Natural killer cell (primary cell): Measurements from ENCODE around the gene DUOXA1. TPM values are rescaled to one million over a fixed set of nuclear protein-coding genes. Genes with fewer than 3 reads are reported as not detected.

ENCODE experiments used
- ATAC-seq, 3 donors: fragments of 150-1000 bp in 2 of 3; fragments of 200-7000 bp in 1 of 3; cut with Tn5 transposase; 1 replicate in 1 of 3; 2 replicates in 2 of 3; pipeline ENCODE4 v1.10.0; 2021; ENCODE audit warnings: mild to moderate bottlenecking in 2 of 3, moderate library complexity in 2 of 3
- DNase-seq, 2 donors: peaks; one replicate each; pipeline versions ENCODE4 v3.0.0 to v3.0.0-alpha.2; 2013 to 2021; ENCODE audit warnings: mixed read lengths in 1 of 2
- H3K27ac ChIP-seq: one replicate; pipeline ENCODE4 v1.5.1; 2013; ENCODE audit warnings: mild to moderate bottlenecking, low read length
- H3K27me3 ChIP-seq: one replicate; pipeline ENCODE4 v1.6.1; 2013; ENCODE audit warnings: low read length; ENCODE audit not compliant: control insufficient read depth, insufficient read depth
- H3K36me3 ChIP-seq: one replicate; pipeline ENCODE4 v1.6.1; 2013; ENCODE audit warnings: low read length; ENCODE audit not compliant: control insufficient read depth, insufficient read depth
- H3K4me1 ChIP-seq: one replicate; pipeline ENCODE4 v1.6.1; 2013; ENCODE audit warnings: low read length; ENCODE audit not compliant: control insufficient read depth, insufficient read depth
- H3K4me3 ChIP-seq: one replicate; pipeline ENCODE4 v1.5.1; 2013; ENCODE audit warnings: low read length
- H3K9me3 ChIP-seq: one replicate; pipeline ENCODE4 v1.6.1; 2013; ENCODE audit warnings: low read length; ENCODE audit not compliant: control insufficient read depth, insufficient read depth
- H3K27ac Mint-ChIP-seq, 2 donors: one replicate each; pipeline ENCODE4 v1.8.0; 2022; ENCODE audit warnings: mild to moderate bottlenecking in 2 of 2, mixed read lengths in 2 of 2, moderate library complexity in 1 of 2
- H3K27me3 Mint-ChIP-seq, 2 donors: one replicate each; pipeline ENCODE4 v1.8.0; 2022; ENCODE audit warnings: low read depth in 2 of 2, mixed read lengths in 2 of 2
- H3K36me3 Mint-ChIP-seq: one replicate; pipeline ENCODE4 v1.8.0; 2022; ENCODE audit warnings: mixed read lengths
- H3K4me1 Mint-ChIP-seq, 2 donors: one replicate each; pipeline ENCODE4 v1.8.0; 2022; ENCODE audit warnings: mixed read lengths in 2 of 2
- H3K4me3 Mint-ChIP-seq: one replicate; pipeline ENCODE4 v1.8.0; 2022; ENCODE audit warnings: mild to moderate bottlenecking, moderate library complexity, mixed read lengths
- H3K9me3 Mint-ChIP-seq, 2 donors: one replicate each; pipeline ENCODE4 v1.8.0; 2022; ENCODE audit warnings: mixed read lengths in 2 of 2
- CTCF ChIP-seq: fragments of 200-600 bp; IDR thresholded peaks from one replicate; pipeline ENCODE4 v1.8.0; 2022; ENCODE audit warnings: antibody characterized with exemption
- WGBS: methylation state at CpG from one replicate; pipeline ENCODE4 v1.1.7; 2013; ENCODE audit warnings: missing lambda C conversion rate; ENCODE audit not compliant: insufficient coverage; 5-methylcytosine and 5-hydroxymethylcytosine counted together
- intact Hi-C: fragments of 100-400 bp; cut with micrococcal nuclease; formaldehyde crosslinking; loops from one replicate; pipeline ENCODE4 v1.14.2; 2022
- total RNA-seq, 4 donors: library from RNA; stranded (reverse); fragments of 120-200 nt in 1 of 4; gene quantifications; one replicate each; pipeline versions ENCODE4 v1.2.3 to v1.2.4, GENCODE V29; 2013 to 2022

The DUOXA1 gene
- total RNA-seq, 3 donors from 2014 or later (not counting 1 experiment from before 2014, with no cell fraction given): 0.39 to 0.40 TPM; not detected in 1

- H3K27ac Mint-ChIP-seq: no peak overlapping the region
- TF ChIP-seq CTCF: no peak
Observed at GRCh38 chr15:45091576-45091975, 38.1 kb downstream of the DUOXA1 start.

GRCh38 chr15:45091161-45091560 is 38.5 kb downstream of the DUOXA1 start:
- H3K36me3 ChIP-seq: no peaks in the 10 kb centered on the region
- H3K27ac Mint-ChIP-seq: no peak overlapping the region
- TF ChIP-seq CTCF: no peak
- peaks cover 16 to 46% of the 10 kb centered on the region in 2 donors for H3K27me3 Mint-ChIP-seq
- H3K36me3 Mint-ChIP-seq: no peaks in the 10 kb centered on the region
- DNase-seq: no peak
- no peaks in the 10 kb centered on the region for H3K4me1 ChIP-seq
- no peaks in the 10 kb centered on the region for H3K9me3 Mint-ChIP-seq
- 63% methylated on average over 7 of the region's 7 CpGs for WGBS
- no peaks in the 10 kb centered on the region for H3K4me1 Mint-ChIP-seq
- H3K4me3 ChIP-seq: no peak overlapping the region
- ATAC-seq: no peak
- H3K27ac ChIP-seq: no peak overlapping the region
- no peak overlapping the region for H3K4me3 Mint-ChIP-seq
- intact Hi-C loops: no loop called here
- H3K9me3 ChIP-seq: no peaks in the 10 kb centered on the region
- peaks cover 7% of the 10 kb centered on the region for H3K27me3 ChIP-seq

More at GRCh38 chr15:45091576-45091975, 38.1 kb downstream of the DUOXA1 start:
- DNase-seq (no peak), ATAC-seq (no peak)
- H3K36me3 Mint-ChIP-seq: no peaks in the 10 kb centered on the region
- no peak overlapping the region for H3K4me3 Mint-ChIP-seq
- Histone ChIP-seq H3K4me3 (no peak overlapping the region), H3K9me3 (no peaks in the 10 kb centered on the region), H3K27me3 (peaks cover 7% of the 10 kb centered on the region), H3K36me3 (no peaks in the 10 kb centered on the region), H3K4me1 (no peaks in the 10 kb centered on the region), H3K27ac (no peak overlapping the region)
- peaks cover 16 to 46% of the 10 kb centered on the region in 2 donors for H3K27me3 Mint-ChIP-seq
- WGBS: 83% methylated on average over 2 of the region's 2 CpGs
- intact Hi-C loops: no loop called here
- H3K9me3 Mint-ChIP-seq: no peaks in the 10 kb centered on the region
- H3K4me1 Mint-ChIP-seq: no peaks in the 10 kb centered on the region

GRCh38 chr15:45089712-45090373 is 39.8 kb downstream of the DUOXA1 start:
- peaks cover 10% of the 10 kb centered on the region for H3K27me3 ChIP-seq
- no peak overlapping the region for H3K4me3 ChIP-seq
- WGBS: 67% methylated on average over 1 of the region's 3 CpGs
- H3K27me3 Mint-ChIP-seq: peaks cover 16 to 46% of the 10 kb centered on the region in 2 donors
- ATAC-seq (peak in 1 of 3 donors; percentile 82), DNase-seq (no peak)
- no peak overlapping the region for H3K27ac ChIP-seq
- no peak overlapping the region for H3K4me3 Mint-ChIP-seq
- H3K4me1 Mint-ChIP-seq: no peaks in the 10 kb centered on the region
- no peaks in the 10 kb centered on the region for H3K4me1 ChIP-seq
- intact Hi-C loops: no loop called here
- H3K27ac Mint-ChIP-seq: no peak overlapping the region
- H3K36me3 ChIP-seq: no peaks in the 10 kb centered on the region
- H3K9me3 ChIP-seq: no peaks in the 10 kb centered on the region
- no peaks in the 10 kb centered on the region for H3K36me3 Mint-ChIP-seq
- H3K9me3 Mint-ChIP-seq: no peaks in the 10 kb centered on the region
- TF ChIP-seq CTCF: no peak
